GM18505 (cell line): ENCODE data around the gene SORCS3.

Experiments
- ATAC-seq: cut with Tn5 transposase; IDR thresholded peaks from one replicate; pipeline ENCODE4 v1.9.1; 2021; ENCODE audit not compliant: unreplicated experiment
- POLR2A ChIP-seq: IDR thresholded peaks from 4 replicates; pipeline ENCODE4 v1.6.1; 2011; ENCODE audit warnings: borderline replicate concordance; ENCODE audit not compliant: insufficient read depth, insufficient read length; ENCODE audit errors: extremely low read depth

The SORCS3 gene

GRCh38 chr10:104804880-104805279, 163.8 kb downstream of the SORCS3 start:
- ATAC-seq: no peak
- TF ChIP-seq POLR2A: no peak

DNA sequence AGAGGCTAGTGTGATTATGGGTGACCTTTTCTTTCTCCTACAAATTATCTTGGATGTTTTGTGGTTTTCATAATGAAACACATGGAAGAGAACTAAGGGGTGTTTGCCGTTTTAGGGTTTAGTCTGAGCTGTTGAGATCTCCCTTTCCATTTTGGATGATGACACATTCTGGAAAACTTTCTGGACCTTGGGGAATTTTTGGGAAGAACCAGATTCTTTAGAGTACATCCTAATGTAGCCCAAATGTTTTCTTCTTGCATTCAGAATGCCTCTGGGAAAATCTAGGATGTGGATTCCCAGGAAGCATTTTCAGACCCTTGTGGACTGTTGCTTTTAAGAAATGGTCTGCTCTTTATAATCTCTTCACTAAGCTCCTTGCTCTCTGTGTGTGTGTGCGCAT, 165.7 kb downstream of the SORCS3 start:
- no peak for ATAC-seq
- TF ChIP-seq POLR2A: no peak

DNA sequence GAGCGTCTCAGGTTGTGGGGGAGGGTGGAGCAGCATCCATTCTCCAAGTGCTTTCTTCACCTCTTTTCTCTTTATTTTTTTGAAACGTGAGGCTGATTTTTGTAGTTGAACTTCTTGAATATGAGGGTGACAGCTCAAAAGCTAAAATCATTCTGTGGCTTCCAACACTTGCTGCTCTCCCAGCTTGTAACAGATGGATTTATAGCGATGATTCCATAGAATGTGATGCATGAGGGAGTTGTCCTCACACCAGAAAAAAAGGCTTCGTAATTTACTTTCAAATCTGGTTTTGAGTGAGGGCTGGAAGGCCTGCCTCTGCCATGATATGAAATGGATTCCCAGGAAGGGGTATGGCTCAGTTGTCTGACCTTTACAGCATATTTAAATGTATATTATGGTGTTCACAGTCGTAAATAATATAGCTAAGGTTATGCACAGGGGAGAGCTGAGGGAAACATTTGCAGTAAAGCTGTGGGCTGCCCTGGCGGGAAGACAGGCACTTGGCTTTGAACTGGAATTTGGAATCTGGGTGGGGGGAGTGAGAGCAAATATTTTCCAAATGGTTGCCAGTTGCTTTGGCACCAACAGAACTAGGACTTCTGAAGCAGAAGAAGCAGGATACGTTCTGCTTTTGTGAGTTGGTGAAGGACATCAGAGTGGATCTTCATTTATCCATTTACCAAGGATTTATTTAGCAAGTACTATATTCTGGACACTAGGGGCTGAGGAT, 166.7 kb downstream of the SORCS3 start:
- no peak for ATAC-seq
- TF ChIP-seq POLR2A: no peak

GRCh38 chr10:104809288-104810090, 168.4 kb downstream of the SORCS3 start:
- peak; percentile 68 for ATAC-seq

DNA sequence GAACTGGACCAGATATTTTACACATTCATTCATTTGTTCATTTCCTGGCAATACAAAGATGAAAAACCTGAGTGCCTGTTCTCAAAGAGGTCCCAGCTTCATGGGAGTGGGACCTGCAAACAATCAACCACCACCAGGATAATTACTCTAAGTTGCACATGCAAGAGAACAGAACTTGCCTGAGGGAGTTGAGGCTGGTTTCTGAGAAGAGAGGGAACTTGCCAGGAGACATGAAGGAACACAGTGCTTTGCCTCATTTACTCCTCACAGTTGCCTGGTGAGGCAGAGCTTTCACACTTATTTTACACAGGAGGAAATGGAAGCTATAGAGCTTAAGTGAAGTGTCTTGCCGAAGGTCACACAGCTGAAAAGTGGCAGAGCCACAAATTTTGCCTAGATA, 170.1 kb downstream of the SORCS3 start:
- ATAC-seq: no peak
- no peak for TF ChIP-seq POLR2A

More at GRCh38 chr10:104809288-104810090, 168.4 kb downstream of the SORCS3 start:
- TF ChIP-seq POLR2A: no peak

DNA sequence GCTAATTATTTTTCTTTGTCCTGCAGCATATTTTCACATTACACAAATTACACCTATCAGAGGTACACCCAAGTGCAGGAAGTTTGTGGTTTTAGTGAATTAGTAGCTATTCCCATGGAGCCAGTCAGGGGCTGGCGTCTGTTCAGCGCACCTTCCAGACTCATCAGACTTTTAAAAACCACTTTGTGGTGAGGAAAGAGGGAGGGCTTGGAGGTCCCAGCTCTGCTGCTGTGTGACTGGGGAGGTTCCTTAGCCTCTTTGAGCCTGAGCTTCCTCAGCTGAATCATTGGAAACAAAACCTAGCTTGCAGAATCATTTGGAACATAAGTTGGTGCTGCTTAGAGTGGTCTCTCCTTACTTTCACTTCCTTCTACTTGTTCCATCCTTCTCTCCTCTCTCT, 175.4 kb downstream of the SORCS3 start:
- no peak for TF ChIP-seq POLR2A
- ATAC-seq: no peak

DNA sequence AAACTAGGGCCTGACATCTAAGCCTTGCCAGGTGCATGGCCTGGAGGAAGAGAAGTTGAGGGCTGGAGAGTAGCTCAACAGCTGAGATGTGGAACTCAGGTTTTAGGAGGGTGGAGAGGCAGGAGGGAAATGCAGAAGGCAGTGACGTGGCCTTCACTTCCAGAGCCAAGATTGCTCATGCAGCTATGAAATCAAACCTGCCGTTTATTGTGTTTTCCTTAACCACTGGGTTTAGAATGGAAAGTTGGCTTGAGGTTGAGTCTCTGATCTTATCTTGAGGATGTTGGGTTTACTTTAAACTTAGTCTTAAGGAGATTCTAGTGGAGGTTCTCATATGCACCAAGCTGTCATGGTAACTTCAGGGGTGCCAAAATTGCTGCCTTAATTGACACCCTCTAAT, 178.6 kb downstream of the SORCS3 start:
- ATAC-seq: no peak
- TF ChIP-seq POLR2A: no peak

- no peak for TF ChIP-seq POLR2A
- no peak for ATAC-seq
Observed at GRCh38 chr10:104822088-104822487, 181.0 kb downstream of the SORCS3 start.

DNA sequence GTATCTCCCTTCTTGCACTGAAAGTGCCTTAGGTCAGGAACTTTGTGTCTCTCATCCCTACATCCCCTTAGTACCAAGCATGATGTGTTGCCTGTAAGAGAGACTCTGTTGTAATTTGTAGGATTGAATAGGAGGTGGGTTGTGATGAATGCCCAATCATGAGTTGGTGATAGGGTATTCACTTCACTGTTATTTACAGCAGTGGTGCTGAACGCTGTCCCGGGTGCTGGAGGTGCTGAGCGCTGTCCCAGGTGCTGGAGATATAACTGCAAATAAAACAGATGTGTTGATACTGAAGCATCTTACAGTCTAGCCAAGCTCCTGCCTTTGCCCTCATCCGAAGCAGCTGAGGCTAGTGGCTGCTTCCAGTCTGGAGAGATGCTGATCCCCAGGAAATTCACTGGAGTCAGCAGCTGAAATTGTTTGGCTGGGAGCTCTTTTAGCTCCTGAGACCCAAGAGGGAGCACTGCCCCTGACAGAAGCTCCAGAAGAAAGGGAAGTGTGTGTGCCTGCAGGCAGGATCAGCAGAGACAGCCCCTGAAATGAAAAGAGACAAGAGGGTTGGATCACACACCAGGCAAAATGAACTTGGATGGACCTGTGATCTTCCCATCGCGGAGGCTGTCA, 183.4 kb downstream of the SORCS3 start:
- no peak for ATAC-seq
- TF ChIP-seq POLR2A: no peak

GRCh38 chr10:104831272-104831671, 190.2 kb downstream of the SORCS3 start:
- TF ChIP-seq POLR2A: no peak
- ATAC-seq: no peak

- TF ChIP-seq POLR2A: no peak
- no peak for ATAC-seq
Observed at GRCh38 chr10:104834580-104834979, 193.5 kb downstream of the SORCS3 start.

- ATAC-seq: no peak
- TF ChIP-seq POLR2A: no peak
Observed at GRCh38 chr10:104835422-104835821, 194.3 kb downstream of the SORCS3 start.

- no peak for ATAC-seq
Observed at GRCh38 chr10:104842704-104843103, 201.6 kb downstream of the SORCS3 start.

More at GRCh38 chr10:104842704-104843103, 201.6 kb downstream of the SORCS3 start:
- no peak for TF ChIP-seq POLR2A
